Mammary epithelial cell (primary cell): ENCODE data around the gene FAM149B1.

Source experiments
- EZH2 ChIP-seq: IDR thresholded peaks from 2 replicates; pipeline ENCODE4 v1.6.1; 2012; ENCODE audit warnings: low read length, inconsistent platforms, borderline replicate concordance
- TF ChIP-seq, protein P1 (sequence below), 2 donors: IDR thresholded peaks in 1 of 2; conservative IDR thresholded peaks in 1 of 2; 2 replicates each; pipeline ENCODE4 v1.5.1; 2011 to 2012; ENCODE audit warnings: inconsistent platforms in 2 of 2, low read length in 2 of 2, mild to moderate bottlenecking in 2 of 2, control low read depth in 1 of 2, low read depth in 1 of 2; ENCODE audit not compliant: insufficient read depth in 1 of 2; ENCODE audit errors: extremely low read depth in 1 of 2

DNA sequence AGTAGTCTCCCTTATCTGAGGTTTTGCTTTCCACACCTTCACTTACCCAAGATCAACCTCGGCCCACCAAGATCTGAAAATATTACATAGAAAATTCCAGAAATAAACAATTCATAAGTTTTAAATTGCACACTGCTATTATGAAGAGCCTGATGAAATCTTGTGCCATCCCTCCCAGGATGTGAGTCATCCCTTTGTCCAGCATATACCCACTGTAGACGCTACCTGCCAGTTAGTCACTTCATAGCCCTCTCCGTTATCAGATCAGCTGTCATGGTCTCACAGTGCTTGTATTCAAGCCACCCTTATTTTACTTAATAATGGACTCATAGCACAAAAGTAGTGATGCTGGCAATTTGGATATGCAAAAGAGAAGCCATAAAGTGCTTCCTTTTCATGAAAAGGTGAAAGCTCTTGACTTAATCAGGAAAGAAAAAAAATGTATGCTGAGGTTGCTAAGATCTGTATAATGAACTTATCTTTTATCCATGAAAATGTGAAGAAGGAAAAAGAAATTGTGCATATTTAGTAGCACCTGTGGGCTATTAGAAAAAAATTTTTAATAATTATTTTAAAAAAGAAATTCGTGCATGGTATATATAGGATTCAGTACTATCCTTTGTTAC, 94.3 kb downstream of the FAM149B1 start:
- TF ChIP-seq, protein P1, sequence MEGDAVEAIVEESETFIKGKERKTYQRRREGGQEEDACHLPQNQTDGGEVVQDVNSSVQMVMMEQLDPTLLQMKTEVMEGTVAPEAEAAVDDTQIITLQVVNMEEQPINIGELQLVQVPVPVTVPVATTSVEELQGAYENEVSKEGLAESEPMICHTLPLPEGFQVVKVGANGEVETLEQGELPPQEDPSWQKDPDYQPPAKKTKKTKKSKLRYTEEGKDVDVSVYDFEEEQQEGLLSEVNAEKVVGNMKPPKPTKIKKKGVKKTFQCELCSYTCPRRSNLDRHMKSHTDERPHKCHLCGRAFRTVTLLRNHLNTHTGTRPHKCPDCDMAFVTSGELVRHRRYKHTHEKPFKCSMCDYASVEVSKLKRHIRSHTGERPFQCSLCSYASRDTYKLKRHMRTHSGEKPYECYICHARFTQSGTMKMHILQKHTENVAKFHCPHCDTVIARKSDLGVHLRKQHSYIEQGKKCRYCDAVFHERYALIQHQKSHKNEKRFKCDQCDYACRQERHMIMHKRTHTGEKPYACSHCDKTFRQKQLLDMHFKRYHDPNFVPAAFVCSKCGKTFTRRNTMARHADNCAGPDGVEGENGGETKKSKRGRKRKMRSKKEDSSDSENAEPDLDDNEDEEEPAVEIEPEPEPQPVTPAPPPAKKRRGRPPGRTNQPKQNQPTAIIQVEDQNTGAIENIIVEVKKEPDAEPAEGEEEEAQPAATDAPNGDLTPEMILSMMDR (conservative IDR thresholded peaks at IDR 0.05 in 1 of 2, IDR thresholded peaks at IDR 0.05 in 1 of 2; ENCODE audit: extremely low read depth in 1 of 2, insufficient read depth in 1 of 2, low read depth in 1 of 2, low read length in 2 of 2), result no peak
- no peak for TF ChIP-seq EZH2
